ENCODE measurements around the gene FOXK1.
"Not testable (repeated sequence)": the region's sequence is repeated elsewhere in the genome, so short reads cannot be mapped to it uniquely, and the experiment has no call there.

Gene FOXK1

DNA sequence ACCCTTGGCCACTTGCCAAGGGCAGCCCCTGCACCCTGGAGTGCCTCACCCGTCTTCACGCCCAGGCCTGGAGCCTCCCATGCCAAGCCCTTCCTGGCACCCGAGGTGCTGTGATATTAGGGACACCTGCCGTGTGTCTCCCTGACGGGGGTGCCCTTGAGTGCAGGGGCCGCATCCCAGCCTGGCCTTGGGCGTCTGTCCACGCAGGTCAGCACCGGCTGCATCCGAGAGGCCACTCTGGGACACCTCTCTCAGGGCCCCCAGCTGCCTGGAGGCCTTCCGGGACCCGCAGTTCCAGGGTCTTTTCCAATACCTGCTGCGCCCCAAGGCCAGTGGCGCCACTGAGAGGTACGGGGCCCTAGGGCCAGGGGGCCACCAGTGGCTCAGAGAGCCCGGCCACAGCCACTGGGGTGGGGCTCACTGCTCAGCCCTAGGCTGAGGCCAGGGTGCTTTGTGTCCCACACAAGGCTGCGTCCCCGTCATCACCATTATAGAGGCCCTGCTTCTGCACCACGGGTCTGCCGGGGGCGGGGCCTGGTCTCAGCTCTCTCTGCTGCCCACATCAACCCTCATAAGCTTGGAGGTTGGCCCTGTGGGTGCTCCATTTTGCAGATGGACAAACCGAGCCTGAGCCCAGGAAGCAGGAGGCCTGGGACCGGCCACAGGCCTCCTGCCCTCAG lies 106.0 kb downstream of the FOXK1 start:
- no peak for DNase-seq

DNA sequence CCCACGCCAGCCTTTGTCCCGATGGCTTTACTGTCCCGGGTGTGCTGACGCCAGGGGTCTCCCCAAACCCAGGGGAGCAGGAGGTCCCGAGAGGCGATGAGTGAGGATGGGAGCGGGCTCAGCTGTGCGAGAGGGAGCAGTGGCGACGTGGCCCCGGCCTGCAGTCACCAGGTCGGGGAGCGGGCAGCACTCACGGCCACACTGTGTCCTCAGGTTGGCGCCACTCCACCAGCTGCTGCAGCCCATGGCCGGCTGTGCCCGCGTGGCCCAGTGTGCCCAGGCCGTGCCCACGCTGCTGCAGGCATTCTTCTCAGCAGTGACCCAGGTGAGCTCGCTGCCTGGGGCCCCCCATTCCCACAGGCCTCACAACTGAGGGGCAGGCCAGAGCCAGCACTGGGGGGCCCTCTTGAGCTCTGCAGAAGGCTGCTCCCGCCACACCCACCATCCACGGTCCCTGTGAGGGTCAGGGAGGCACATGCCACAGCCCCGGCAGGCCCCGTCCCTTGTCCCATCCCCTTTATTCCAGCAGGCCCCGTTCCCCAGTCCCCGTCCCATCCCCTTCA lies 106.6 kb downstream of the FOXK1 start:
- DNase-seq: no peak

DNA sequence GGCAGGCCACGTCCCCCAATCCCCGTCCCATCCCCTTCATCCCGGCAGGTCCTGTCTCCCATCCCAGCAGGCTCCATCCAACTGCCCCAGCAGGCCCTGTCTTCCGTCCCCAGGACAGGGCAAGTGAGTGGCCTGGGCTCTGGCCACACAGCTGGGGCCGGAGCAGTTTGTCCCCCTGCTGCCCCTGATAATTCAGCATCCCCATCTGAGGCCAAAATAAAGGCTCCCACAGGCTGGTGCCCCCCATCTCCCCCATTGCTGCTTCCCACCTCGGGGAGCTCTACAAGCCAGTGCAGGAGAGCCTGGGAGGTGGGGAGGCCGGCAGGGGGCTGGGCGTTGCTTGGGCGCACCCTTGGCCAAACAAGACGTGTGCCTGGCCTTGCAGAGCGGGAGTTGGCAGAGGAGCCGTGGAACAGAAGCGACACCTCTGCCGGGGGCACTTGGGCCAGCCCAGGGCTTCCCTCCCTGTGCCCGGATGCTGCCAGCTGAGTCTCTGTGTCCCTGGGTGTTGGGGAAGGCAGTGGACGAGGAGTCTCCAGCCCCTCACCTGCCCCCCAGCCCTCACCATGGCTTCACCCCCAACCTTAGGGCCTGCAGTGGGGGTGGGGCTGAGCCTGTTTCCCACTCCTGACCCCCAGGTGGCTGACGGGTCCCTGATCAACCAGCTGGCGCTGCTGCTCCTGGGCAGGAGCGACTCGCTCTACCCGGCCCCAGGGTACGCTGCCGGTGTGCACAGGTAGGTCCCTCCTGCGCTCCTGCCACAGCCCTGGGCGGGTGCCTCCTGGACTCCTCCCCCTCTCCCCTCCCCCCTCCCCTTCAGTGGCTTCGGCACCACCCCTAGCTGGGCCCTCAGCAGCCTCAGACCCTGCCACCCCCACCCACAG lies 107.3 kb downstream of the FOXK1 start:
- no peak for DNase-seq

DNA sequence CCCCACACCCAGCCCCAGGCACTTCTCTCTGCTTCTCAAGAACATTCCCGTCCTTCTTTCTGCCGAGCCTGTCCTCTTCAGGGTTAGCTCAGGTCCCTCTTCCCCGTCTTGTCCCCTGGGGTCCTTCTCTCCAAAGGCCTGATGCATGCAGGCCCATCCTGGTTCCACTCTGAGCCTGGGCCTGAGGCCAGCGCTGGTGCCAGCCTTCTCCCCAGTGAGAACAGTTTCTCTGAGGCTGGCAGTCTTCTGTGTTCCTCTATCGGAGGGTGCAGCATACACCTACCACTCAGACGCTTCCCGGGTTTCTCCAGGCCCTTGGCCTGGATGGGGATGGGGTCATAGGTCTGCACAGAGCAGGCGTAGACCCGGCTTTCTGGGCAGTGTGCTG lies 108.0 kb downstream of the FOXK1 start:
- no peak for DNase-seq

DNA sequence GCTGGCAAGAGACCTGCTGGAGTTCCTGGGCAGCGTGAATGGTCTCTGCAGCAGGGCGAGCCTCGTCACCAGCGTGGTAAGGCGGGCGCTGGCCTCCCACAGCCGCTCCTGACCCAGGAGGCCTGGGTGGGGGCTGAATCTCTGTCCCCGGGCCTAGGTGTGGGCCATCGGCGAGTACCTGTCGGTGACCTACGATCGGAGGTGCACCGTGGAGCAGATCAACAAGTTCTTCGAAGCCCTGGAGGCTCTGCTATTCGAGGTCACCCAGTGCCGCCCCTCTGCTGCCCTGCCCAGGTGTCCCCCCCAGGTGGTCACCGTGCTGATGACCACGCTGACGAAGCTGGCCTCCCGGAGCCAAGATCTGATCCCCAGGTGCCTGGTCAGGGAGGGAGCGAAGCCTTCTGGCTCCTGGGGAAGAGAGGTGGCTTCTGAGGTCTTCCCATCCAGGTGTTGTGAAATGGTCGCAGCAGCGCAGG lies 108.5 kb downstream of the FOXK1 start:
- no peak for DNase-seq

DNA sequence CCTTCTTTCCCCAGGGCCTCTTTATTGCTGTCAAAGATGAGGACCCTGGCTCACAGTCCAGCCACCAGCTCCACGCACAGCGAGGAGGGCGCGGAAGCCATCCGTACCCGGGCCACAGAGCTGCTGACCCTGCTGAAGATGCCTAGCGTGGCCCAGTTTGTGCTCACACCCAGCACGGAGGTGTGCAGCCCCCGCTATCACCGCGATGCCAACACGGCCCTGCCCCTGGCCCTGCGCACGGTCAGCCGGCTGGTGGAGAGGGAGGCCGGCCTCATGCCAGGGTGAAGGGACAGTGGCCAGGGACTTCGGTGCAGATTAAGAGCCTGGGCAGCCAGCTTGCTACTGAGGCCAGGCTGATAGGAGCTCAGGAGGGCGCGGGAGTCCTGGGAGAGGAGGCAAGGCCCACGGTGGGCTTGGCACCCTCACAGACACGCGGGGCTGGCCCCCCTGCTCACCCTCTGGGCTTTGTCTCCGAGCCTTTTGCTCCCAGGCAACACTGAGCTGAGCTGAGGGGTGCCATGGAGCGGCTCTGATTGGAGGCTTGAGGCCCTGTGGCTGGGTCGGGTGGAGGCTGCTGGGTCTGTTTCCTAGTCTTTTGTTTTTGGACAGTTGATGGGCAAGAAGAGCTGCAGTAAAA lies 109.1 kb downstream of the FOXK1 start:
- no peak for DNase-seq

DNA sequence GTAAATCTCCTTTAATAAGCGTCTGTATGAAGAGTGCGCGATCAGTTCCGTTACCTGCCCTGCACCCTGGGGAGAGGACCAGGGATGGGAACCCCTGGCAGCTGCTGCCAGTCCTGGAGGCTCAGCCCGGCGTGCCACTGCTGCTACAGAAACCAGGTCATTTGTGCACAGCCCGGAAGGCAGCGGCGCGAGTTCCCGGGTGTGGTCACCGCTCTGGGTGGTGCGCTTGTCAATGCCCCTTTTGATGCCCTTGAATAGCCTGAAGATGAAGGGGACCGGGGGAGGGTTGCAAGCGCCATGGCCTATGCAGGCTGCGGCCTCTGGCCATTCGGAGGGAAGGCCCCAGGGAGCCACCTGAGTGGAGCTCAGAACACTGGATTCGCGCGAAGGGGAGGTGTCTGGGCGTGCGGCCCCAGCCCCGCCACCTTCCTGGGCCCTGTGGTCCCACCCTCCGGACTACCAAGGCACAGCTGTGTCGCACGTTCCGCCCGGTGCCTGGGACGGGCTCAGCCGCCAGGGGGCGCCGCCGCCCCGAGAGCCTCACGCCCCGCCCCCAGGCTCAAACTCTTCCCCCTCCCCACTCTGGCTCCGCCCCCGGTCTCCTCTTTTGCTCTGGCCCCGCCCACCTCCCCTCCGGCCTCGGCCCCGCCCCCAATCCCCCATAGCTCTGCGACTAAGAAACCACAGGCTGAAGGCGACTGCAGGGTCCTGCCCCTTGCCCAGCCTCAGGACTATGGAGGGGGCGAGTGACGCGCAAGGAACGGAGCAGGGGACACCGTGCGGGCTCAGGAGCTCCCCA lies 109.8 kb downstream of the FOXK1 start:
- DNase-seq: no peak

DNA sequence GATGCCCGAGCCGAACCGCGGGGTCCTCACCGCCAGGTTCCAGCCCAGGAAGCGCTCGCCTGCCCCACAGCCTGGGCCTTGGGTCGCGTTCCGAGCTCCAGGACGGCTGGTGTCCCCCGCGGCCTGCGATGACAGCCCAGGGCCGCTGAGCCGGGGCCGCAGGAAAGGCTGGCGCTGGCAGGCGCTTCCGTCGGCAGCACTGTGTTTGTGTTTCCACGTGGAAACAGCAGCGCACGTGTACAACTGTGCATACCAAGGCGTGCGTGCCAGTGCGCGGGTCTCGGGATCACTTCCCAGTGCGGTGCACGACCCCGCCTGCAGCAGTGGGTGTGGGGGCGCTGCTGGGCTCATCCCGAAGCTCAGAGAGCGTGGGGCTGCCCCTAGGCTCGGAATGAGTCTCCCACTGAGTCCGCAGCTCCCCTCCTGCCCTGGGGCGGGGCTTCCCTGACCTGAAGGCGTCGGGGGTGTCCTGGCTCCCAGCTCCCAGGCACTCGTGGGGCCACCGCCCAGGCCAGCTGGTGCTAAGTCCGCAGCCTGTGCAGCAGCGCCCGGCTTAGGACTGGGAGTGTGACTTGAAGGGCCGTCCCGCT lies 110.5 kb downstream of the FOXK1 start:
- no peak for DNase-seq

DNA sequence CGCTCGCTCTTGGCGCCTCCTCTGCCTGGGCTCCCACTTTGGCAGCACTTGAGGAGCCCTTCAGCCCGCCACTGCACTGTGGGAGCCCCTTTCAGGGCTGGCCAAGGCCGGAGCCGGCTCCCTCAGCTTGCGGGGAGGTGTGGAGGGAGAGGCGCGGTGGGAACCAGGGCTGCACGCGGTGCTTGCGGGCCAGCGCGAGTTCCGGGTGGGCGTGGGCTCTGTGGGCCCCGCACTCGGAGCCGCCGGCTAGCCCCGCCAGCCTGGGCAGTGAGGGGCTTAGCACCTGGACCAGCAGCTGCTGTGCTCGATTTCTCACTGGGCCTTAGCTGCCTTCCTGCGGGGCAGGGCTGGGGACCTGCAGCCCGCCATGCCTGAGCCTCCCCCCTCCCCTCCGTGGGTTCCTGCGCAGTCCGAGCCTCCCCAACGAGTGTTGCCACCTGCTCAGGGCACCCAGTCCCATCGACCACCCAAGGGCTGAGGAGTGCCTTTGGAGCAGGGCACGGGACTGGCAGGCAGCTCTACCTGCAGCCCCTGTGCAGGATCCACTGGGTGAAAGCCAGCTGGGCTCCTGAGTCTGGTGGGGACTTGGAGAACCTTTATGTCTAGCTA lies 111.4 kb downstream of the FOXK1 start:
- not testable (repeated sequence) for DNase-seq

DNA sequence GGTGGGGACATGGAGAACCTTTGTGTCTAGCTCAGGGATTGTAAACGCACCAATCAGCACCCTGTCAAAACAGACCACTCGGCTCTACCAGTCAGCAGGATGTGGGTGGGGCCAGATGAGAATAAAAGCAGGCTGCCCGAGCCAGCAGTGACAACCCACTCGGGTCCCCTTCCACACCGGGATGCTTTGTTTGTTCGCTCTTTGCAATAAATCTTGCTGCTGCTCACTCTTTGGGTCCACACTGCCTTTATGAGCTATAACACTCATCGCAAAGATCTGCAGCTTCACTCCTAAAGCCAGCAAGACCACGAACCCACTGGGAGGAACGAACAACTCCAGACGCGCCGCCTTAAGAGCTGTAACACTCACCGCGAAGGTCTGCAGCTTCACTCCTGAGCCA lies 112.1 kb downstream of the FOXK1 start:
- not testable (repeated sequence) for DNase-seq

DNA sequence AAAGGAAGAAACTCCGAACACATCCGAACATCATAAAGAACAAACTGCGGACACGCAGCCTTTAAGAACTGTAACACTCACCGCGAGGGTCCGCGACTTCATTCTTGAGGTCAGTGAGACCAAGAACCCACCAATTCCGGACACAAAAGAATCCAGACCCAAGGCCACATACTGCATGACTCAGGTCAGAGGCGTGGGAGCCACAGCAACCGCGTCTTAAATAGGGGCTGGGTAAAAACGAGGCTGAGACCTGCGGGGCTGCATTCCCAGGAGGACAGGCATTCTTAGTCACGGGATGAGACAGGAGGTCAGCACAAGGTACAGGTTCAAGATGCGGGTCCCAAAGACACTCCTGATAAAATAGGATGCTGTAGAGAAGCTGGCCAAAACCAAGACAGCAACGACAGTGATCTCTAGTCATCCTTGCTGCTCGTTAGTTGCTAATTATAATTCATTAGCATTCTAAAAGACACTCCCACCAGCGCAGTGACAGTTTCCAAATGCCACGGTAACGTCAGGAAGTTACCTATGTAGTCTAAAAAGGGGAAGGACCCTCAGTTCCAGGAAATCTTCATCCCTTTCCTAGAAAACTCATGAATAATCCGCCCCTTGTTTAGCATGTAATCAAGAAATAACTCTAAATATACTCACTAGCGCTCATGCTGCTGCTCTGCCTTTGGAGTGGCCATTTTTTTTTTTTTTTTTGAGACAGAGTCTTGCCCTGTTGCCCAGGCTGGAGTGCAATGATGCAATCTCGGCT lies 112.7 kb downstream of the FOXK1 start:
- DNase-seq: no peak

DNA sequence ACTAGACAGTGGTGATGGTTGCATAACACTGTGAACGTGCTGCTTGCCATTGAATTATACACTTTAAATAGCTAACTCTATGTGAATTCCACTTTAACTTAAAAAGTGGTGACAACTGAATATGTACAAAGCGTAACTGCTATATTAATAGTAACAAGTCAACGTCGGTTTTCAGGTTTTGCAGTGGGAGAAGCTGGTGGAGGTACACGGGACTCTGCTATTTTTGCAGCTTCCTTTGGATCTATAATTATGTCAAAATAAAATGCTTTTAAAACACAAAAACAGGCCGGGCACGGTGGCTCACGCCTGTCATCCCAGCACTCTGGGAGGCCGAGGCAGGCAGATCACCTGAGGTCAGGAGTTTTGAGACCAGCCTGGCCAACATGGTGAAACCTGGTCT lies 114.4 kb downstream of the FOXK1 start:
- DNase-seq: no peak

DNA sequence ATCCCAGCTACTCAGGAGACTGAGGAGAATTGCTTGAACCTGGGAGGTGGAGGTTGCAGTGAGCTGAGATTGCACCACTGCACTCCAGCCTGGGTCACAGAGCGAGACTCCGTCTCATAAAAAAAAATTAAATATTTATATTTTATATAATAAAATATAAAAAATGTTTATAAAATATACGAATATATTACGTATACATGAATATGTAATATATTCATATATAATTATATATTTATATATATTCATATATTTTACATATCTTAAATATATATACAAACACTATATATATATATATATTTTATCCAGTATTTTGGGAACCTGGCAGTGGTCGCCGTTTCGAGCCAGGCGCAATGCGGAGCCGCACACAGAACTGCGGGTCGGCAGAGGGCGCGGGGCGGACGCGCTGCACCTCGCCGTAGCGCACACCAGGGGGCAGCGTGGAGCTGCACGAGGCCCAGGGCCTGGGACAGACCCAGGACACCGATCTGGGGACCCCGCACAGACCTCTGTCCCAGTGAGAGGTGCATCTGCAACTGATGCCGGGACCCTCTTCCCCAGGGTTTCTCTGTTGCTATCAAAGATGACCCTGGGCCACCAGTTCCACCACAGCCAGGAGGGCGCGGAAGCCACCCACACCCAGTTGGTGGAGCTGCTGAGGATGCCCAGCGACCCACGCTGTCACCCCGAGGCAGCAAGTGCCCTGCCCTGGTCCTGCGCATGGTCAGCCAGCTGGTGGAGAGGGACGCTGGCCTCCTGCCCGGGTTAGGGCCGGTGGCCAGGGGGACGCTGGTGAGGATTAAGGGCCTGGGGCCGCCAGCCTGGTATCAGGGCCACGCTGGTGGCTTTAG lies 116.0 kb downstream of the FOXK1 start:
- no peak for DNase-seq

DNA sequence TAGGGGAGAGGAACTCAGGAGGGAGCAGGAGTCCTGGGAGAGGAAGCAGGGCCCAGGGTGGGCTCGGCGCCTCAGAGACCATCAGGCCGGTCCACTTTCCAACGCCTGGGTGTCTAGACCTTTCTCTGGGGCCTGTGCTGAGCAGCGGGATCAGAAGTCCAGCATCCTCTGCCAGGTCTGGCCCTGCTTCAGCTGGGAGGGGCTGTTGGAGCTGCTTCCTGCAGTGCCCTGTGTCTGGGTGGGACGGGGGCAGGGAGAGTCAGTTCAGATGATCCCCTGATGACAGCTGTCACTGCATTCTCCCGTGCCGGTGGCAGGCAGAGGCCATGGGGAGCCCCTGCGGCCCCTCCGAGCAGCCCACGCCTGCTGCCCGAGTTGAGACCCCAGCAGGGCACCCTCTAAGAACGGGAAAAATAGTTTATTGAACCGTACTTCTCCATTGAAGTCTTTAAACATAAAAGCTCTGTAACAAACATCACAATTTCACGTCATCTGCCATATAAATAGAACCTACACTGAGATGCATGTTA lies 116.7 kb downstream of the FOXK1 start:
- no peak for DNase-seq

DNA sequence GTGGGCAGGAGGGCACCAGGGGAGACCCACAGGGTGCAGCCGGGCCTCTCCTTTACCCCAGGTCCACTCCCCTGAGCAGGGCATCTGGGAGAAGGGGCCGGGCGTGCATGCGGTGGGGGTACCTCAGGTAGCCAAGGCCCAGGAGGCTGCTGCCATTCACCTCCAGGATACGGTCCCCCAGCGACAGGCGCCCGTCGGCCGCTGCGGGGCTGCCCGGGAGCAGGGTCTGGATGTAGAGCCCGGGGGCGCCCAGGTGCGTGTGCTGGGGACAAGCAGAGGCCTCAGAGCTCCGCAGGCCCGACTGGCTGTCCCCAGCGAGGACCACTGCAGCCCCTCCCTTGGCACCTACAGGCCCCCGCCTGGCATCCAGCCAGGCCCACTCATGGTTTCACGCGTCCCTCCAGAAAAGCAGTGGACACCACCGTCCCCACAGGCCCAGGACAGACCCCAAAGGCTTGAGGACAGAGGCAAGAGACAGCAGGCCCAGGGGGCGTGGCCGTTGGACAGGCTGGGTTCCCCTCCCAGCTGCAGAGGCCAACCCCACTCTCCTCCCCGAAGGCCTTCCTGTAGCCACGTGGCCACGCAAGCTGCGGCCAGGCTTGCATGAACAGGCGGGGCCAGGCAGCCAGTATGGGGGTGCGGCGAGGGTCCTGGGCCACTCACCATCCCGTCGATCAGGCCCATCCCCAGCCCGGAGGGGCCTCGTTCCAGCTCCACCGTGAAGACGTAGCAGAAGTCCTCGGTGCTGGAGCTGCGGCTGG lies 117.6 kb downstream of the FOXK1 start:
- no peak for DNase-seq

DNA sequence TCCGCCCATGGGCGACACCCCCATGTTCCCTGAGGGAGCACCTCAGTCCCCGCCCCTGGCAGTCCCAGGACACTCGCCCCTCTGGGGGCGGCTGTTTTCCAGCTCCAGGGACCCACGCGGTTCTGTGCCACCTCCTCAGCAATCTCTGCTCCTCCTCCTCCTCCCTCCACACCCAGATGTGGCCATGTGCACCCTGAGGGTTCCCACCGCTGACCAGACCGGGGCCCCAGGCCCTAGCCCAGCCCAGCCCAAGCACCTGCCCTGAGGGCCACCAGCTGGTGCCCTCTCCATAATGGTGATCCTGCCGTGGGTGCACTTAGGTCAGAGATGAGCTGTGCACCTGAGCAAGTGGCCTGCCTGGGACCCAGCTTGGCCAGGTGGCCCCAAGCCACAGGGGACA lies 118.4 kb downstream of the FOXK1 start:
- no peak for DNase-seq

DNA sequence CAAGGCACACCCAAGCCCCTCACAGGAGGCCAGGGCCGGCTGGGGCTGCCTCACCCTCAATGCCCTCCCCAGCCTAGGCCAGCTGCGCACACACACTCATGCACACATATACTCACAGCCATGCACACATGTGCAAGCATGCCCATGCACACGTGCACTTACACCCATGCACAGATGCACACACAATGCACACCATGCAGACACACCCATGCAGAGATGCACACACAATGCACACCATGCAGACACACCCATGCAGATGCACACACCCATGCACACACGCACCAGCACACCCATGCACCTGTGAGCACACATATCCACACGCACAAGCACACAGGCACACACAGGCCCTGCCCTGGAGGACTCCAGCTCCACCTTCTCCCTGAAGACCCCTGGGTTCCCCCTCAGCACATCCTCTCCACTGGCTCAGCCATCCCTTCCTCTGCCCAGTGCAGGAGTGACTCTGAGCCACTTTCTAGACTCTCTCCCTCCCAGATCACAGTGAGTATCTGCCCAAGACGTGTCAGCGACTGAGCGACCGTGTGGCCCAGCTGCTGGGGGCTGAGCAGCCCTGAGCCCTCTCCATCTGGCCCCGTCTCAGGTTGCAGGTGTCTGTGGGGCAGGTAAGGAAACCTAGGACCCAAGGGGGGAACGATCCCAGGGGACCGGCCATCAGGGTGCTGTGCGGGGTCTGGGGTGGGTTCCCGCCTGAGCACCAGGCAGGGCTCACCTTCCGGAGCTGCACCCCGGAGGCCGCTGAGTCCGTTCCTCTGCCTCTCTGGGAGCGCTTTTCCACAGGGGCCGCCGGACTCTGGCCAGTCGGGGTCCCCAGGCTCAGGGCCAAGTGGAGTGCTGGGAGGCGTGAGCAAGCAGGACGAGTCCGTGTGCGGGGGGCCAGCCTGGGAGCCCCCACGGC lies 119.1 kb downstream of the FOXK1 start:
- DNase-seq: no peak

DNA sequence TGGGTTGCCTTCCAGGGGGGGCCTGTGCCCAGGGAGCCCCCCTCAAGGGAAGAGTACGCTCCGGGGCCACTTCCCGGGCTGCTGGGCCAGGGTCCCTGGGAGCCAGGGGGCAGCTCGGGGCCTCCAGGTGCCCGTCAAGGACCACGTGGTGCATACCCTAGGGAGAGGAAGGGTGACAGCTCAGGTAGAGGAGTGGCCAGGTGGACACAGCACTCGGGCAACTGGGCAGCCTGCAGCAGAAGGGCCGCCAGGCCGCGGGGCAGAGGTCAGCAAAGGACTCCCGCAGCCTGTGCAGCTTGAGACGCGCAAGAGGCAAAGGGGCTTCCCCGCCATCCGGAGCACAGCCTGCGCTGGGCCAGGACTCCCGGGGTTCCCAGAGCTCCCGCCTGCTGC lies 119.7 kb downstream of the FOXK1 start:
- DNase-seq: no peak
